Karpas-422 (cell line): ENCODE measurements around the gene KLF7. TPM values are rescaled to one million over a fixed set of nuclear protein-coding genes. Genes with fewer than 3 reads are reported as not detected.

Experiments used
- DNase-seq: peaks from one replicate; pipeline ENCODE4 v3.0.0-alpha.2; 2015
- H2AFZ ChIP-seq: fragments of 200-600 bp; sonication (generic); 2 replicates; pipeline ENCODE4 v1.6.1; 2014; ENCODE audit warnings: antibody characterized with exemption, low read length, mixed read lengths
- H3K27ac ChIP-seq: fragments of 200-600 bp; sonication (generic); 2 replicates; pipeline ENCODE4 v1.5.1; 2014; ENCODE audit warnings: mild to moderate bottlenecking, low read length, moderate library complexity
- H3K27me3 ChIP-seq: fragments of 200-600 bp; sonication (generic); 2 replicates; pipeline ENCODE4 v1.6.1; 2014; ENCODE audit warnings: low read length, mixed read lengths
- H3K36me3 ChIP-seq: fragments of 200-600 bp; sonication (generic); 2 replicates; pipeline ENCODE4 v1.6.1; 2014; ENCODE audit warnings: low read length, mixed read lengths; ENCODE audit not compliant: insufficient read depth
- H3K4me1 ChIP-seq: fragments of 200-600 bp; sonication (generic); 2 replicates; pipeline ENCODE4 v1.6.1; 2014; ENCODE audit warnings: mild to moderate bottlenecking, low read length, mixed read lengths
- H3K4me2 ChIP-seq: fragments of 200-600 bp; sonication (generic); 2 replicates; pipeline ENCODE4 v1.6.1; 2014; ENCODE audit warnings: low read length, low read depth, mild to moderate bottlenecking; ENCODE audit not compliant: poor library complexity, severe bottlenecking
- H3K4me3 ChIP-seq: fragments of 200-600 bp; sonication (generic); 2 replicates; pipeline ENCODE4 v1.5.1; 2014; ENCODE audit warnings: mild to moderate bottlenecking, antibody characterized with exemption, low read length, mixed read lengths
- H3K79me2 ChIP-seq: fragments of 200-600 bp; sonication (generic); 2 replicates; pipeline ENCODE4 v1.6.1; 2014; ENCODE audit warnings: mild to moderate bottlenecking, low read length, mixed read lengths
- H3K9ac ChIP-seq: fragments of 200-600 bp; sonication (generic); 2 replicates; pipeline ENCODE4 v1.6.0; 2014; ENCODE audit warnings: low read length
- H3K9me2 ChIP-seq: fragments of 200-600 bp; sonication (generic), shearing (Covaris generic); replicated peaks from 2 replicates; pipeline ENCODE4 v1.6.0; 2014; ENCODE audit warnings: mild to moderate bottlenecking, low read length, moderate library complexity; ENCODE audit not compliant: insufficient read depth
- H3K9me3 ChIP-seq: fragments of 300-700, 200-600 bp; sonication (generic); 2 replicates; pipeline ENCODE4 v1.6.1; 2014; ENCODE audit warnings: low read length, mixed read lengths
- H4K20me1 ChIP-seq: fragments of 200-600 bp; sonication (generic); 2 replicates; pipeline ENCODE4 v1.6.1; 2014; ENCODE audit warnings: mild to moderate bottlenecking, antibody characterized with exemption, low read length, low read depth; ENCODE audit not compliant: insufficient read depth
- total RNA-seq: library from RNA; depleted of rRNA; stranded (reverse); fragments of >200 nt; shearing (Covaris generic); gene quantifications from 2 replicates; pipeline ENCODE4 v1.2.3, GENCODE V29; 2014; ENCODE audit warnings: low replicate concordance

The KLF7 gene
- total RNA-seq, 1 experiment from 2014 or later = 8.8 TPM

DNA sequence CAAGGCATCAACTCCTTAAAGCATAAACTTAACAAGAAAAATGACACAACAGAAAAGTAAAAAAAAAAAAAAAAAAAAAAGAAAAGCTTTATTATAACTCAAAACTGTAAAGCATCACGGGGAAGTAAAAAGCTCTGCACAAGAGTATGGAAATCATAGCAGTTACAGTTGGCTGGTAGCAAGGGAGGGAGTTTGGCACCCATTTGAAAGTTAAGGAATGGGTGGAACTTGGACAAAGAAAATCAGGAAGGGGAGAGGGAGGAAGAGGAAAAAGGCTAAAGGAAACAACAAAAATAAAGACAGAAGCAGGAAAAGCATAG, 8.6 kb downstream of the KLF7 start:
- no peaks in the 10 kb centered on the region for H3K9me2 ChIP-seq
- no peaks in the 10 kb centered on the region for H3K79me2 ChIP-seq
- no peak overlapping the region for H3K9ac ChIP-seq
- no peaks in the 10 kb centered on the region for H3K27me3 ChIP-seq
- no peaks in the 10 kb centered on the region for H3K9me3 ChIP-seq
- H3K36me3 ChIP-seq = no peaks in the 10 kb centered on the region
- H4K20me1 ChIP-seq = peaks cover 7% of the 10 kb centered on the region
- H2AFZ ChIP-seq = no peak overlapping the region
- no peak overlapping the region for H3K4me3 ChIP-seq
- H3K4me1 ChIP-seq = peaks cover 13% of the 10 kb centered on the region
- DNase-seq = no peak
- H3K4me2 ChIP-seq = no peak overlapping the region
- no peak overlapping the region for H3K27ac ChIP-seq

DNA sequence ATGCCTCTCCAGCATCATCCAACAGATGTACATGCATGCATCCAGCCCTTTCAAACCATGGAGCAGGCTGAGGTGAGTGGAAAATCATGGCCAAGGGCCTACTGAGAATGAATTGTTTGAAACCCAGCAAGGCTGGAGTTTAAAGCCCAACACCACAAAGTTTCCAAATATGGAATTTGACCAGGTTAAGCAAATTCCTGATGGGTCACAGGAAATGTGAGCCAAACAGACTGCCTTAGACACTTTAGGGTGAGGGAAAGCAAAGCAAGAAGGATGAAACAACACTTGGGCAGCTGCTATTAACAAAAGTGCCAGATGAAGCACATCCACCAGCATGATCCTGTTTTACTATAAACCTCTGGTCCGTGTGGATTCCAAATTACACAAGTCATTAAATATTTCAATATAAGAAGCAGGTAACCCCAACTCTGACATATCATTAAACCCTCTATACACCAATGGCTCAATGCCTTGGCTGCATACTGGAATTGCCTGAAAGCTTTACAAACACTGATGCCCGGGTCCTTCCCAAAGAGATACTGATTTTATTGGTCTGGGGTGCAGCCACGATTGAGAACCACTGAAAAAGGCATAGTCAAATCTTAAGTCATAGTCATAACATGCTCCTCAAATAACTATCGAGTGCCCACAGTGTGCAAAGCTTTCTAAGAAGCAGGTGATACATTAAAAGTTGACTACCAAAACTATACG, 9.1 kb downstream of the KLF7 start:
- H4K20me1 ChIP-seq = peaks cover 7% of the 10 kb centered on the region
- H3K4me3 ChIP-seq = no peak overlapping the region
- no peaks in the 10 kb centered on the region for H3K36me3 ChIP-seq
- no peak overlapping the region for H3K4me2 ChIP-seq
- H3K27me3 ChIP-seq = no peaks in the 10 kb centered on the region
- no peaks in the 10 kb centered on the region for H3K9me3 ChIP-seq
- no peaks in the 10 kb centered on the region for H3K79me2 ChIP-seq
- no peak overlapping the region for H2AFZ ChIP-seq
- H3K27ac ChIP-seq = no peak overlapping the region
- H3K9me2 ChIP-seq = no peaks in the 10 kb centered on the region
- DNase-seq = no peak
- H3K9ac ChIP-seq = no peak overlapping the region
- peaks cover 13% of the 10 kb centered on the region for H3K4me1 ChIP-seq

- no peak overlapping the region for H3K9ac ChIP-seq
- no peaks in the 10 kb centered on the region for H3K79me2 ChIP-seq
- H3K4me1 ChIP-seq = peaks cover 13% of the 10 kb centered on the region
- no peaks in the 10 kb centered on the region for H3K9me3 ChIP-seq
- H3K4me3 ChIP-seq = no peak overlapping the region
- DNase-seq = no peak
- no peak overlapping the region for H2AFZ ChIP-seq
- no peaks in the 10 kb centered on the region for H3K27me3 ChIP-seq
- no peak overlapping the region for H3K27ac ChIP-seq
- no peak overlapping the region for H3K4me2 ChIP-seq
- H3K36me3 ChIP-seq = no peaks in the 10 kb centered on the region
- H3K9me2 ChIP-seq = no peaks in the 10 kb centered on the region
- H4K20me1 ChIP-seq = peaks cover 7% of the 10 kb centered on the region
Measured at GRCh38 chr2:207155516-207156444, 10.0 kb downstream of the KLF7 start.

DNA sequence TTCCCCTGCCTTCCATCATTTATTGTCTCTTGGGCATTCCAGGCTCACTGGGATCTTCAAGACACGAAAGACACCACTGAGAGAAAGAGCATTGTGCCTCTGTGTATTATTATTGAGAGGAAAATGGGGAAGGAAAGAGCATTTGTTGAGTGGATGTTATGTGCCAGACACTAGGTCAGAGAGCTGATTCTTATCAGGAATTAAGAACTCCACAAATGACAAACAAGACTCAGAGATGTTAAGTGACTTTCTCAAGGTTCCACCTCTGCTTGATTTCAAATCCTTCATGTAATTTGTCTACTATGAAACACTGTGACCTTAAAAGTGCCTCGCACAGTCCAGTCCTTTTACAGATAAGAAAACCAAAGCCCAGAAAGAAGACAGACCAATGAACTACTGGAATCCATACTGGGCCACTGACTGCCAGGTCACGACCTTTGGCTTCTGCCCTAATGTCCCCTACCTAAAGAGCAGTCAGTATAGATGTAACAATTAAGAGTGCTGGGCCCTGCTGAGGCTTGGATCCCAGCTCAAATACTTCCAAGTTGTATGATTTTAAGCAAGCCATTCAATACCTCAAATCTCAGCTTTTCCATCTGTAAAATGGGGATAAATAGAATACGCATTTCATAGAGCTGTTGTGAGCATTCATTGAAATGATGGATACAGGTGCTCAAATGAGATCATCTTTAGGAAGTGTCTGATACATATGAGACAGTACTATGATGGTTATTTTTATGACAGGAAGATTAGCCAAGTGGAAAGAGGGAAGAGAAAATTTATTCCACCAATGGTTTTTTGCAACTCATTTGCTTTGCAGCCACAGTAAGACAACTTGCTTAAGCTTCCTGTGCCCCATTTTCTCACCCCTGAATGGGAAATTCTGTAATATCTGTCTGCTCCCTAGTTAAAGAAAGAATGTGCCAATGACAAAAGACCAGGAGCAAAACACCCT, 10.9 kb downstream of the KLF7 start:
- Histone ChIP-seq H3K4me2 (no peak overlapping the region), H4K20me1 (peaks cover 11% of the 10 kb centered on the region), H2AFZ (no peak overlapping the region), H3K4me1 (peaks cover 13% of the 10 kb centered on the region), H3K79me2 (no peaks in the 10 kb centered on the region), H3K9me2 (no peaks in the 10 kb centered on the region), H3K9ac (no peak overlapping the region), H3K4me3 (no peak overlapping the region), H3K9me3 (no peaks in the 10 kb centered on the region), H3K27ac (no peak overlapping the region), H3K36me3 (no peaks in the 10 kb centered on the region), H3K27me3 (no peaks in the 10 kb centered on the region)
- no peak for DNase-seq

- no peak overlapping the region for H3K4me3 ChIP-seq
- no peaks in the 10 kb centered on the region for H3K27me3 ChIP-seq
- no peaks in the 10 kb centered on the region for H3K9me2 ChIP-seq
- peaks cover 15% of the 10 kb centered on the region for H4K20me1 ChIP-seq
- H2AFZ ChIP-seq = no peak overlapping the region
- H3K9me3 ChIP-seq = no peaks in the 10 kb centered on the region
- no peak overlapping the region for H3K4me2 ChIP-seq
- H3K27ac ChIP-seq = no peak overlapping the region
- no peaks in the 10 kb centered on the region for H3K79me2 ChIP-seq
- no peak for DNase-seq
- H3K9ac ChIP-seq = no peak overlapping the region
- peaks cover 13% of the 10 kb centered on the region for H3K4me1 ChIP-seq
- no peaks in the 10 kb centered on the region for H3K36me3 ChIP-seq
Measured at GRCh38 chr2:207153266-207153975, 12.3 kb downstream of the KLF7 start.

DNA sequence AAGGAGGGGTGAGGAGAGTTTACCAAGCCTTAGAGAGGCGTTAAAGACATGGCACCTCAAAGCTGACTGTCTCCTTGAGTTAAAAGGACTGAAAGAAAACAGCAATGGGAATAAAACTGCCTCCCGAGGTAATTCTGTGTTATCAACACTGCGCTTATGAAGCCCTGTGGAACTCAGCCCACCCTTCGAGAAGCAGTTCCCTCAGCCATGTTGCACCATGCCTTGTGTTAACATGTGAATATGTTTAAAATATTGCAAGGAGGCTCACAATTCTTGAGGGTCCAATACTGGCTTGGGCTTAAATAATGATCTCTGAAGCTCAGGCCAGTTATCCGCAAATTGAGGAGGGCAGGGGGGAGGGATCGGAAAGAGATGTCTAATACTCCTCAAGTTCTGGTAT, 14.7 kb downstream of the KLF7 start:
- Histone ChIP-seq H2AFZ (no peak overlapping the region), H3K27ac (no peak overlapping the region), H3K9ac (no peak overlapping the region), H3K9me2 (no peaks in the 10 kb centered on the region), H3K4me1 (peaks cover 13% of the 10 kb centered on the region), H4K20me1 (peaks cover 14% of the 10 kb centered on the region; the same call in 1 of the 2 replicates), H3K4me3 (no peak overlapping the region), H3K4me2 (no peak overlapping the region), H3K27me3 (no peaks in the 10 kb centered on the region), H3K79me2 (no peaks in the 10 kb centered on the region), H3K9me3 (no peaks in the 10 kb centered on the region), H3K36me3 (no peaks in the 10 kb centered on the region)
- DNase-seq = no peak

DNA sequence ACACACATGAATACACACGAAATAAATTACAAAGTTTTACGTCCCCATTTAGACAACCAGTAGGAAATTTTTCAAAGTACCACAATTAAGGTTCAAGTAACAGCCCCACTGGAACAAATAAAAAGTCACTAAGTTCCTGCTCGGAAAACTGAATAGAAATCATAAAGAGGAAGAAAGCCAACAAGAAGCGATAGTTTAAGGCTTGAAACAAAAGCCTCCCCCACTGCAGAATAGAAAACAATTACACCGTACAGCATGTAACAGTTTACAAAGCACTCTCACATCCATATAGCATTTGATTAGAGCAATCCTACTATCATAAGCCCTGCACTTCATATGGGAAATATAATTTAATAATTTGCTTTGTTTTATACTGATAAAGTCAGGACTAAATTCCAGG, 15.5 kb downstream of the KLF7 start:
- Histone ChIP-seq H4K20me1 (peaks cover 11% of the 10 kb centered on the region; the same call in 1 of the 2 replicates), H3K4me3 (no peak overlapping the region), H3K9me3 (no peaks in the 10 kb centered on the region), H3K9ac (no peak overlapping the region), H3K9me2 (no peaks in the 10 kb centered on the region), H3K4me2 (no peak overlapping the region), H3K36me3 (no peaks in the 10 kb centered on the region), H3K27ac (no peak overlapping the region), H3K4me1 (peaks cover 10% of the 10 kb centered on the region), H2AFZ (no peak overlapping the region), H3K79me2 (no peaks in the 10 kb centered on the region), H3K27me3 (no peaks in the 10 kb centered on the region)
- DNase-seq = no peak
